Prostate gland (tissue), 2 donors: Measurements from ENCODE around the gene HMGCS1. TPM values are rescaled to one million over a fixed set of nuclear protein-coding genes. Genes with fewer than 3 reads are reported as not detected.
"Not testable (repeated sequence)": the region's sequence is repeated elsewhere in the genome, so short reads cannot be mapped to it uniquely, and the experiment has no call there.

Source experiments
- DNase-seq: peaks from one replicate; pipeline ENCODE4 v3.0.0-alpha.2; 2019; ENCODE audit warnings: low spot score
- H3K27ac ChIP-seq, 2 donors: fragments of 200-600 bp; sonication (generic); 2 replicates each; pipeline ENCODE4 v1.5.1; 2017 to 2019
- H3K27me3 ChIP-seq: fragments of 200-600 bp; sonication (generic); replicated peaks from 2 replicates; pipeline ENCODE4 v1.5.1; 2019; ENCODE audit not compliant: insufficient read depth
- H3K36me3 ChIP-seq, 2 donors: fragments of 200-600 bp; sonication (generic); 1 replicate in 1 of 2; 2 replicates in 1 of 2; pipeline versions ENCODE4 v1.5.1 to v1.8.1; 2017 to 2019
- H3K4me1 ChIP-seq: fragments of 200-600 bp; sonication (generic); replicated peaks from 2 replicates; pipeline ENCODE4 v1.5.1; 2019
- H3K4me3 ChIP-seq, 2 donors: fragments of 200-600 bp; sonication (generic); 2 replicates each; pipeline ENCODE4 v1.5.1; 2017 to 2019
- H3K9me3 ChIP-seq: fragments of 200-600 bp; sonication (generic); 2 replicates; pipeline ENCODE4 v1.5.1; 2017
- CTCF ChIP-seq, 4 experiments: fragments of 200-600 bp in 2 of 4; fragments of 450-650 bp in 2 of 4; sonication (generic) in 2 of 4; IDR thresholded peaks; 1 replicate in 3 of 4; 2 replicates in 1 of 4; pipeline ENCODE4 v1.5.1; 2016 to 2019; ENCODE audit warnings: antibody characterized with exemption in 4 of 4, mild to moderate bottlenecking in 2 of 4, moderate library complexity in 2 of 4
- POLR2A ChIP-seq: fragments of 450-650 bp; IDR thresholded peaks from one replicate; pipeline ENCODE4 v1.6.1; 2016; ENCODE audit warnings: antibody characterized with exemption, mild to moderate bottlenecking
- POLR2AphosphoS5 ChIP-seq: sonication (generic); formaldehyde crosslinking; IDR thresholded peaks from one replicate; pipeline ENCODE4 v1.6.1; 2017; ENCODE audit warnings: antibody characterized with exemption
- WGBS: methylation state at CpG from one replicate; pipeline ENCODE4 v1.1.5; 2018; 5-methylcytosine and 5-hydroxymethylcytosine counted together
- intact Hi-C: fragments of 100-400 bp; cut with DNase I; formaldehyde crosslinking; loops from one replicate; pipeline ENCODE4 v1.14.2; 2022
- total RNA-seq, 2 donors: library from RNA; depleted of rRNA; stranded (reverse); fragments of >200 nt; gene quantifications; one replicate each; pipeline ENCODE4 v1.1.0, GENCODE V29; 2016

HMGCS1 gene
- total RNA-seq, 2 donors from 2014 or later: 15.5 to 29.2 TPM

GRCh38 chr5:43309122-43309521 is 4.1 kb downstream of the HMGCS1 start:
- intact Hi-C loops: loop anchor here (10.0 kb wide), 1 partner anchor 76 kb away; no protein-coding TSS in a partner anchor
- Histone ChIP-seq H3K27me3 (no peaks in the 10 kb centered on the region), H3K4me1 (no peaks in the 10 kb centered on the region), H3K27ac (peak overlapping the region; percentile 14 to 38), H3K9me3 (no peaks in the 10 kb centered on the region), H3K4me3 (no peak overlapping the region), H3K36me3 (no peaks in the 10 kb centered on the region)
- 37% methylated on average over 3 of the region's 3 CpGs for WGBS
- no peak for DNase-seq
- TF ChIP-seq POLR2A (no peak), CTCF (IDR thresholded peaks at IDR 0.05) (no peak), POLR2AphosphoS5 (no peak)

GRCh38 chr5:43306954-43307353 is 6.3 kb downstream of the HMGCS1 start:
- H3K4me3 ChIP-seq, H3K27ac ChIP-seq, H3K4me1 ChIP-seq, H3K9me3 ChIP-seq, DNase-seq, H3K36me3 ChIP-seq, H3K27me3 ChIP-seq: not testable (repeated sequence)
- intact Hi-C loops: loop anchor here (10.0 kb wide), 1 partner anchor 78 kb away; no protein-coding TSS in a partner anchor
- WGBS: 81% methylated on average over 5 of the region's 5 CpGs

- H3K27ac ChIP-seq: no peak overlapping the region
- H3K27me3 ChIP-seq: no peaks in the 10 kb centered on the region
- no peaks in the 10 kb centered on the region for H3K9me3 ChIP-seq
- H3K4me1 ChIP-seq: peaks cover 5% of the 10 kb centered on the region
- intact Hi-C loops: loop anchor here (10.0 kb wide), 1 partner anchor 79 kb away; no protein-coding TSS in a partner anchor
- WGBS: 52% methylated on average over 1 of the region's 1 CpG
- no peak overlapping the region for H3K4me3 ChIP-seq
- TF ChIP-seq POLR2AphosphoS5 (peak; percentile 36), POLR2A (no peak), CTCF (IDR thresholded peaks at IDR 0.05) (peak in 3 of 4 experiments; percentile 59 to 81 (median 76))
- DNase-seq: peak; percentile 50
- H3K36me3 ChIP-seq: no peaks in the 10 kb centered on the region
These were observed 7.2 kb downstream of the HMGCS1 start for GRCh38 chr5:43305948-43306565.

GRCh38 chr5:43304525-43304924 is 8.7 kb downstream of the HMGCS1 start:
- no peaks in the 10 kb centered on the region for H3K36me3 ChIP-seq
- no peak overlapping the region for H3K4me3 ChIP-seq
- H3K27ac ChIP-seq: no peak overlapping the region
- no peak for DNase-seq
- no peak for TF ChIP-seq POLR2A
- TF ChIP-seq CTCF (IDR thresholded peaks at IDR 0.05): no peak
- TF ChIP-seq POLR2AphosphoS5: no peak
- intact Hi-C loops: loop anchor here (10.0 kb wide), 1 partner anchor 80 kb away; no protein-coding TSS in a partner anchor
- peaks cover 5% of the 10 kb centered on the region for H3K4me1 ChIP-seq
- WGBS: 37% methylated on average over 1 of the region's 1 CpG
- H3K9me3 ChIP-seq: no peaks in the 10 kb centered on the region
- no peaks in the 10 kb centered on the region for H3K27me3 ChIP-seq

GRCh38 chr5:43303242-43303641 is 10.0 kb downstream of the HMGCS1 start:
- DNase-seq: no peak
- no peak overlapping the region for H3K27ac ChIP-seq
- no peaks in the 10 kb centered on the region for H3K9me3 ChIP-seq
- no peak overlapping the region for H3K4me3 ChIP-seq
- TF ChIP-seq POLR2AphosphoS5 (no peak), POLR2A (no peak), CTCF (IDR thresholded peaks at IDR 0.05) (no peak)
- H3K4me1 ChIP-seq: peaks cover 5% of the 10 kb centered on the region
- no peaks in the 10 kb centered on the region for H3K36me3 ChIP-seq
- H3K27me3 ChIP-seq: no peaks in the 10 kb centered on the region
- whole genome bisulfite sequencing: 86% methylated on average over 4 of the region's 4 CpGs
- intact Hi-C loops: loop anchor here (10.0 kb wide), 1 partner anchor 82 kb away; no protein-coding TSS in a partner anchor
